HG03103 (cell line): ENCODE results near the gene TCF25.
"Not testable (repeated sequence)": the region's sequence is repeated elsewhere in the genome, so short reads cannot be mapped to it uniquely, and the experiment has no call there.

ENCODE experiments used
- ATAC-seq: cut with Tn5 transposase; IDR thresholded peaks from one replicate; pipeline ENCODE4 v1.9.1; 2021; ENCODE audit warnings: low read depth; ENCODE audit not compliant: unreplicated experiment

Gene TCF25

GRCh38 chr16:89917773-89918452, 44.5 kb downstream of the TCF25 start:
- ATAC-seq = no peak

- no peak for ATAC-seq
Observed at GRCh38 chr16:89918453-89919347, 45.3 kb downstream of the TCF25 start, which contains the start of gene MC1R. Gene MC1R, plus strand, starts transcription at chr16:89918862. Its CDS starts 397 bp downstream, at chr16:89919259.

GRCh38 chr16:89919535-89920406, 46.4 kb downstream of the TCF25 start:
- no peak for ATAC-seq

GRCh38 chr16:89920723-89921122, 47.3 kb downstream of the TCF25 start:
- ATAC-seq = no peak

- ATAC-seq = no peak
Observed at GRCh38 chr16:89921131-89921701, 47.8 kb downstream of the TCF25 start.

DNA sequence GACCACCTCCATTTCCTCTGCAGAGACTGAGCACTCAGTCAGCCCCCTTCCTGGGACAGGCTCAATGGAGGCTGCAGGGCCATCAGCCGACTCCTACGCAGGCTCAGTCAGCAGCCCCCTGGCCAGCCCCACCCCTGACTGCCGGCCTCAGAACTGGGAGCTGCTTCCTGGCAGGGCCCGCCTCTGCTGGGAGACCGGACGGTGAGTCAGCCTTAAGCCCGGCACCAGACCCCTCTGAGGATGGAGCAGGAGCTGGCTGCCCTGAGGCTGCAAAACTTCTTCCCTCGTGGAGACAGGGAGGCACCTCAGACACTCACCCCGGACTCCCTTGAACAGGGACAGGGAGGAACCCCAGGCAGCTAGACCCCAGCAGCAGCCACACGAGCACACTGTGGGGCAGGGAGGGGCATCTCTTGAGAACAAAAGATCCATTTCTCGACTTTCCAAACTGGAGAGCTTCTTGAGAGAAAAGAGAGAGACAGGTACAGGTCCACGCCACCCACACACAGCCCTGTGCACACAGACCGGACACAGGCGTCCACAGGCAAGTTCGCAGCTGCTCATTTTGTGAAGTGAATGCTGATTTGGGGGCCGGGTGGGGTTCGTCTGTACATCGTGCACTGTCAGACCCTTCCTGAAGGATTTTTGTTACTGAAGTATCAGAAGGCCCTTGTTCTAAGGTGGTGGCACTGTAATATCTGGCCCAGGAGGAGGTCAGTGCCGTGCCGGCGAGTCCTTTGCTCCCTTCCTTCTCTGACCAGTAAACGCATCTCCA, 48.5 kb downstream of the TCF25 start:
- ATAC-seq = no peak

DNA sequence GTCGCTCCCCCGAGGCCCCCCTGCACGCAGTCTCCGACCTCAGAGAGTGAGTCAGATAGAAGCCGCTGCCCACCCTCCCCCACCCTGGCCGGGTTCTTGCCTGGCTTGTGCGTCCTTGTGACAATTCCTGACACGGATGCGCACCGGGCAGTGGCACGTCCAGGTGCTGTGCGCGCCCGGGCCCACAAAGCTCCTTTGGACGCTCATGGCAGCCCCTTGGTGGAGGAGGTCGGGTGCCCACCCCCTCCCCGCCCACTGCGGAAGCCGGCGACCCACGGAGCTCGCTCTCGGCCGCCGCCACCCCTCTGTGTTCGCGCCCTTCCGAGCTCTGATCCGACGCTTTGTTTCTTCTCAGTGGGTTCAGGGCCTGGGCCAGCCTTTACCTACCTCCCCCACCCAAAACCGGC, 49.1 kb downstream of the TCF25 start:
- no peak for ATAC-seq

GRCh38 chr16:89922884-89923639, 49.7 kb downstream of the TCF25 start, which contains the start of gene TUBB3:
Gene TUBB3, plus strand, starts transcription at chr16:89923342. Its CDS starts 60 bp downstream, at chr16:89923402.
- no peak for ATAC-seq

DNA sequence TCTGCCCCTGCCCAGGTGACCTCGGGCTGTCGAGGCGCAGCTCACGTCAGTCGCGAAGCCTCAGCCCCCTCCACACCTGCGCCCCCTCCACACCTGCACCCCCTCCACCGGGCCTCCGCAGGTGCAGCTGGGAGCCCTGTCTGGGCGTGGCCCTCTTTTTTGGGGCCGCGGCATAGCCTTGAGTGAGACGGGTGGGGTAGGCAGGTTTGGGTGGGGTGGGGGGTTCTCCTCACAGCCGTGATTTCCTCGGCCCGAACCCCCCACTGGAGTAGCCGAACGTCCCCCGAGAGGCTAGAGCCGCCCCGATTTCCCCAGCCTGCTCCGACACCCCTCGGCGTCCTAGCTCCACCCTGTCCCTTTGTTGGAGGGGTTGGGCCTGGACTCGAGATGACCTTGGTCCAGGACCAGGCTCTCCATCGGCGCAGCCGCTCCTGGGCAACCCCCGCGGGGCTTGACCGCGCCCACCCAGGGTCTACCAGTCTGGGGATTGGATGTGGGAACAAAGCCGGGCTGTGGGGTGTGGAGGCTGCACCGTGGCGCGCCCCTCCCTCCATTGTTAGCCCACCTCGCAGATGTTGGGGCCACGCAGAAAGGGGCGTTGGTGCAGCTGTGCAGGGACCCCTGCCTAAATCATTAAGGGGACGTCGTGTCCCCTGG, 50.4 kb downstream of the TCF25 start:
- no peak for ATAC-seq

DNA sequence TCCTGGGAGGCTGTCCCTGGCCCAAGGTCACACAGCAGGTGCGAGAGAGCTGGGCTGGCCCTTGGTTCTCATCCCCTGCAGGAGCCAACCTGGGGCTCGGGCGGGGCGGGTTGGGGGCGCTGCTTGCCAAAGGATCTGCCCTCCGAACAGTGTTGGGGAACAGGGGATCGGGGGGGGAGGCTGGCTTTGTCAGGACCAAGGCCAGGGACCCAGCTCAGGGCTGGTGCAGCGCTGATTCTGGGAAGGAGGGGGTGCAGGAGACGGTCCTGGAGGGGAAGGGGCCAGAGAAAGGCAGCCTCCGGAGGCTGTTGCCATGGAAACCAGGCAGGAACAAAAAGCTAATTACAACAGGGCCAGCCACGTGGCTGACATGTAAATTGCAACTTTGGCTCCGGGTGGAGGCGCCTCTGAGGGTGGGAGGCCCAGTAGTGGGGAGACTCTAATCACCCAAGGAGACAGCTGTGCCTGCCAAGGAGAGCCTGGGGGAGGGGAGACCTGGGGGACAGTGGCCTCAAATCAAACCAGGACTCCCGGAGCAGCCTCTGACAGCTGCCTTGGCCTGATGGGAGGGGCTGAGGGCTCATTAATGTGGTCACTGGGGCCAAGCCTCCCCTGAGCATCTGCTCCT, 51.0 kb downstream of the TCF25 start:
- no peak for ATAC-seq

- no peak for ATAC-seq
Observed at GRCh38 chr16:89924925-89925307, 51.5 kb downstream of the TCF25 start.

DNA sequence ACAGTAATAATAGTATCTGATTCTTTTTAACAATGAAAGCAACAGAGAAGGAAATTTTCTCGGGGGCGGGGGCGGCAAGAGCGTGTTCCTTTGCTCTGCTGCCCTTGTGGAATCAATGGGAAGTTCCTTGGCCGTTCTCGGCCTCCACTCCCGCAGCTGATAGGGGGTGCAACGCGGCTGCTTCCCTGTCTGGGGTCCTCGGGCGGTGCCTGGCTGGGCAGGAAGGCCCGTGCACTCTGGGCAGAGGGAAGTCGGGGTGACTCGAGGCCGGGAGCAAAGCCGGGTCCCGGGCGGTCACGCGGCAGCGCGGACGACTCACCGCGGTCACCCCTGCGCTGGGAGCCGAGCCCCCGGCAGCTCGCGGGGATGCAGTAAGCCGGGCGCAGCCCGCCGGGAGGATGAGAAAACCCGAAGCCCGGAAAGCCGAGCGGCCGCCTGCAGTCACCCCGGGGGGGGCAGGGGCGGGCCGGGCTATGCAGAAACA, 52.2 kb downstream of the TCF25 start:
- no peak for ATAC-seq

DNA sequence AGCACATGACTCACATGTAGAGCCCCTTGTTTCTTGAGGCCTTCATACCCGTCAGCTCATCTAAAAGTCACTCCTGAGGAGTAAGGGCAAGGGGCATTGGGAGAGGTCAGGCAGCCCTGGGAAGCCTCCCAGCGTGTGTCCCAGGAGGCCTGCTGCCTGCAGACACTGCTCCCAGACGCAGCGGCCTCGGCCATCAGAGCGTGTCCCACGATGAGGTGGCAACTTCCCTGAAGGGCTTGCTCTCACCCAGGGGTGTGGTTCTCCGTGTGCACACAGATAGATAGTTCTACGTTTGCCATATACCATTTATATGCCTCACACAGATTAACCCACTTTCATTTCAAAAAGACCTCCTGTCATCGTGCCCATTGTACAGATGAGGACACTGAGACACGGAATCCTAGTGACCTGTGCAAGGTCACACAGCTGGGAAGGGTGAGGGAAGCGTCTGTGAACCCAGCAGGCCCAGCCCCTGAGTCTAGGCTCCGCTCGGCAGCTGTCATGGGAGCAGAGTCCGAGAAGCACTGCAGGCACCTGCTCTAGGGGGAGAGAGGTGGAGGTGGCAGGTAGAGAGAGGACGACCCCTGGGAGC, 58.0 kb downstream of the TCF25 start:
- ATAC-seq = no peak

DNA sequence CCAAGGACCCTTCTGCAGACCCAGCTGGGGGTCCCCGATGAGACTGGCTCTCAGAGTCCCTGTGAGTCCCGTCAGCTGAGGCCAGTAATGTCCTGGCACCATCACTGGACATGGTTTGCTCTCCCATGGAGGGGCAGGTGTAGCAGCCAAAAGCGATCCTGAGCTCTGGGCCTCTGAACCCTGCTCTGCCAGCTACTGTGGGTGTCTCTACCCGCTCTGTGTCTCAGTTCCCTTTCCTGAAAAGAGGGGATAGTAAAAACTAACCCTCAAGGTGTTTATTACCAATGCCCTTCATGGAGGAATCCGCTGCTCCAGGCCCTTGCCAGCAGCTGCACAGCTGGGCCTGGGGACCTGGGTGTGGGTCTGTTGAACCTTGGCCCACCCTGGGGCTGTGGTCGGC, 58.6 kb downstream of the TCF25 start:
- no peak for ATAC-seq

- not testable (repeated sequence) for ATAC-seq
Observed at GRCh38 chr16:89934019-89934418, 60.6 kb downstream of the TCF25 start.

GRCh38 chr16:89934611-89935553, 61.5 kb downstream of the TCF25 start:
- no peak for ATAC-seq
